Esophagus squamous epithelium (tissue), 4 donors: Measurements from ENCODE around the gene TULP3.

Experiments used
- CTCF ChIP-seq, 6 experiments: fragments of 450-650 bp in 4 of 6; fragments of 200-600 bp in 2 of 6; sonication (generic) in 2 of 6; IDR thresholded peaks; one replicate each; pipeline ENCODE4 v1.5.1; 2016 to 2019; ENCODE audit warnings: antibody characterized with exemption in 6 of 6, mild to moderate bottlenecking in 4 of 6, moderate library complexity in 4 of 6
- POLR2A ChIP-seq, 4 donors: fragments of 450-650 bp; IDR thresholded peaks; one replicate each; pipeline ENCODE4 v1.6.1; 2017; ENCODE audit warnings: antibody characterized with exemption in 4 of 4, mild to moderate bottlenecking in 4 of 4, moderate library complexity in 3 of 4

DNA sequence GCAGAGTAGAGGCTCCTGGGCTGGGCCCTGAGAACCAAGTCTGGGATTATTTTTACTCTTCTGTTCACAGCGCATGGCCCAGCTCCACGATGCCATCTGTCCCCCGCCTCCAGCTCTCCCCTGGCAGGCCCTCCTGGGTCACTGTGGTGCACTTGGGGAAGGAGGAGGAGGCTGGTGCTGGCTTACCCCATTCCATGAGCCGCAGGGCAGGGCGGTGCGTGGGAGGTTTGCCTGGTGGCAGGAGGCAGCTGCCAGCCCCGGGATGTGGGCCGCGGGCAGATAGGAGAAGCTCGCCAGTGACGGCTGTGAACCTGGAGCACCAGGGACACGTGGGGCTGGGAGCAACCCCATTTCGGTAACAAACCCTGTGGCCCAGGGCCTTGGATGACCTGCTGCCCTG lies 91.7 kb downstream of the TULP3 start:
- TF ChIP-seq CTCF (IDR thresholded peaks at IDR 0.05) (no peak), POLR2A (IDR thresholded peaks at IDR 0.05) (no peak)
